B cell (primary cell): ENCODE results near the gene MRPS27.

Experiments used
- CTCF ChIP-seq: fragments of 200-600 bp; IDR thresholded peaks from one replicate; pipeline ENCODE4 v1.8.0; 2022; ENCODE audit warnings: antibody characterized with exemption, mild to moderate bottlenecking
- EZH2 ChIP-seq: IDR thresholded peaks from 2 replicates; pipeline ENCODE4 v1.6.1; 2012; ENCODE audit warnings: borderline replicate concordance, low read depth, mild to moderate bottlenecking, moderate library complexity, low read length; ENCODE audit not compliant: insufficient read depth, poor library complexity, severe bottlenecking

GRCh38 chr5:72187388-72188075 is 132.5 kb downstream of the MRPS27 start:
- TF ChIP-seq CTCF (no peak), EZH2 (no peak)
